ENCODE measurements around the gene RASL11B.

DNA sequence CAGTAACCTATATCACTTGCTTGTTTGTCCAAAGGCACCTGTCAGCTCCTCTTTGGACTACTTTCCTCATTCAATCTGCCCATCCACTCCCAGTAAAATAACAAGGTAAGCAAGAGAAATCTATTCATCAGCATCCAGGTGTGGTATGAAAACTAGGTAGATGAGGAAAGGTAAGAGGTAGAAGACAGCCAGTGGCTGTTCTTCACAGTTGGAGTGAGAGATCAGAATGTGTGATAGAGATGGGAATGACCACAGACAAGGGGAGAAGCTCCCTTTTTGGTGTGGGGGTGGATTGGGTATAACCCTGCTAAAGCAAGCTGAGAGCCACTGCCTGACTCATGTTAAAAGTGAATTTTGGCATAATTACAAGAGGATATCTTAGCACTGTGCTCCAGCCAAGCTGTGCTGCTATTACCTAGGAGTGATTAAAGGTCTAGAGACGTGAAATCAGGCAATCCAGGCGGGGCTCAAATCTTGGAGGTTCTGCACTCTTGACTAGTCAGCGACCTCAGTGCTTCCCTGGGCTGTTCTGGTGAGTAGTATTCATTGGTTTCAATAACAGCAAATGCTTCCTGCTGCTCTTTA lies 28.1 kb upstream of the RASL11B start:
- TF ChIP-seq CTCF (IDR thresholded peaks at IDR 0.05) = no peak
- TF ChIP-seq POLR2A (IDR thresholded peaks at IDR 0.05) = no peak
- no peak for TF ChIP-seq POLR2AphosphoS5 (IDR thresholded peaks at IDR 0.05)
- no peak for TF ChIP-seq EP300 (IDR thresholded peaks at IDR 0.05)

Data from suprapubic skin (tissue), 4 donors.